GM21515 (cell line): ENCODE data around the gene ZNF771.

ENCODE experiments used
- ATAC-seq: cut with Tn5 transposase; IDR thresholded peaks from one replicate; pipeline ENCODE4 v1.9.1; 2021; ENCODE audit not compliant: unreplicated experiment

The ZNF771 gene

GRCh38 chr16:30407102-30407803 lies at the start of gene ZNF771:
Gene ZNF771, plus strand, starts transcription at chr16:30407606. Its CDS starts 448 bp downstream, at chr16:30408054.
- peak; percentile 68 for ATAC-seq

- no peak for ATAC-seq
These were observed 49.5 kb upstream of the ZNF771 start for GRCh38 chr16:30357715-30358576.

- ATAC-seq, result no peak
These were observed 48.8 kb upstream of the ZNF771 start for GRCh38 chr16:30358577-30358936.

DNA sequence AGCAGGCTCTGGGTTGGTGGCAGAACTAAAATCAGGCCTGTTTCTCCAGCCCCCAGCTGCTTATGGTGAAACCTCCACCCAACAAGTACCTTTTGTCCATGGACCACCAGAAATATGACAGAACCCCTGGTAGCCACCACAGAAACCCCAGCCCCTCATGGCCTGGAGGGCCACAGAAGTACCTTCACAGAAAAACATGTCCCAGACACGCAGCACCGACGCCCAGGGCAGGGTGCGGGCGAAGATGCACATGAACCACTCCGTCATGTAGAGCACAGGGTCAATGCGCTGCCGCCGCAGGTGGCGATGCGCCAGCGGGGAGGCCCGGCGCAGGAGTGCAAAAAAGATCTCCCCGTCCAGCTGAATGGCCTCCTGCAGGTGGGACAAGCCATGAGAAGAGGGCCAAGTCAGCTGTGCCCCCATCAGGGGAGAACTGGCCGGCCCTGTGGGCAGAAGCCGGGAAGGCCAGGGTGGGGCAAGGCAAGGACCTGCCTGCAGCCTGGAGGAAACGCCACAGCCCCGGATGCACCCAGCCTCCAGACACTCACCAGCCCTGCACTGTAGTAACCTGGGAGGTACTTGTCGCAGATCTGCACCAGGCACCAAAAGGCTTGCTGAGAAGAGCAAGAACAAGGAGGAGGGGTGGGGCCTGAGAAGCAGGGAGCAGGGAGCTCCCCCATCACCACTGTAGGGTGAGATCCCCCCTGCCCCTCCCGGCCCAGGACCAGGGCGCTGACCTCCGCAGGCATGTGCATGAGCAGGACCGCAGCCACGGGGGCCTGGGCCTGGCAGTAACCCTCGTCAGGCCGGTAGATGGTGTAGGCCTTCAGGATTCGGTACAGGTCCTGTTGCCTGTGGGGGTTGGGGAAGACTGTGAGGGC lies 48.2 kb upstream of the ZNF771 start:
- ATAC-seq, result no peak

DNA sequence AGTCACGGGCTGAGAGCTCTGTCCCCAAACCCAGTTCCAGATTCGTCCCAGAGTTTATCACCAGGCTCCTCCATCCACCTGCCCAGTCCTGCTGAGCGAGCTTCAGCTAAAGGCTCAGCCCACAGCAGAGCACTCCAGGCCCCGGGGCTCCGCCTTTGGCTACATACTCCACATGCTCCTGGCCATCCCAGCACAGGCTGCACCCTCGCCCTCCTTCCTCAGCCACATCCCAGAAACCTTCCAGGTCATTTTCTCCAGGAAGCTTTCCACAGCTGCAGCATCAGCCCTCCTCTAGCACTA lies 47.6 kb upstream of the ZNF771 start:
- no peak for ATAC-seq

- no peak for ATAC-seq
These were observed 46.2 kb upstream of the ZNF771 start for GRCh38 chr16:30361180-30361579.

DNA sequence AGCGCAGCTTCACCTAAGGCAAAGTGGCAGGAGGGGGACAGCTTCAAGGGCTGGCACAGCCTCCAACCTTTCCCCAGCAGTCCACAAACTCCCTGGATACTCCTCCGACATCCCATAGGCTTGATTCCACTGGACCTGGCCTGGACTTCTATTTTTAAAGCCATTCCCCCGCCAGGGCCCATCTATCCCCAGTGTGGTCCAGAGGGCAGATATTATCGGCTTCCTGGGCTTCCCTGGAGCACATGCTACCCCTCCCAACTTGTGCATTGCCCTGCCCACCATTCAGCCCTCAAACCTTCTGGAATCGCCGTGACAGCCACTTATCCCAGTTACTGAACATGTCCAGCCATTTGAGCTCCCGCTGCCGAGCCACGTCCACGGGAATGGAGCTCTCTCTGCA lies 42.2 kb upstream of the ZNF771 start:
- ATAC-seq, result no peak

- no peak for ATAC-seq
These were observed 40.9 kb upstream of the ZNF771 start for GRCh38 chr16:30366511-30366910.

GRCh38 chr16:30367349-30368009 lies 39.9 kb upstream of the ZNF771 start:
- no peak for ATAC-seq

DNA sequence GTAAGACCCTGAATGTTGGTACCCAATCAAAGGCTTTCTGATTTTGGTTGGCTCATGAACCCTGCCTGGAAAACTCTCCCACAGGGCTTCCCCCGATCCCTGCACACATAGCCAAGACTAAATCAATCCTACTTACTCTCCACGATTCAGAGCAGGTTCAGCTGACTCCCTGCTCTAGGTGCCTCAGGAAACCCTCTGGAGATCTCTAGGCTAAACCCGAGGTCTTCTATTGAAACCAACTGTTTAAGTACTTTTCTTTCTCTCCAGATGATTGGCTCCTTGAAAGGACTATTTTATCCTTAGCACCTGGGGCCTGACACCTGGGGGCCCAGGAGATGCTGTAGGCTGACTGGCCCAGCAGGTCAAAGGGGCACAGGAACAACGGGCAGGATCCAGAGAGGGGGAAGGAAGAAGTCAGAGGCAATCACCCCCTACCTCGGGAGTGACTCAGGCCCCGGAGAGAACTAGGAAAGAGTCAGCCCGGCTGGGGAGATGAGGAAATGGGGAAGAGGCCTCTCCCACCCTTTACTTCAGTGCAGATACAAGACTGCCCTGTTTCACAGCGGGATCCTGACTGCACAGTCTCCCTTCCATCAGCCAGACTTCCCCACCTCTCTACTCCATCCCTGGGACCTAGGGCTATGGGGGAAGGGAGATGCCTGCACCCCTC lies 39.1 kb upstream of the ZNF771 start:
- no peak for ATAC-seq

DNA sequence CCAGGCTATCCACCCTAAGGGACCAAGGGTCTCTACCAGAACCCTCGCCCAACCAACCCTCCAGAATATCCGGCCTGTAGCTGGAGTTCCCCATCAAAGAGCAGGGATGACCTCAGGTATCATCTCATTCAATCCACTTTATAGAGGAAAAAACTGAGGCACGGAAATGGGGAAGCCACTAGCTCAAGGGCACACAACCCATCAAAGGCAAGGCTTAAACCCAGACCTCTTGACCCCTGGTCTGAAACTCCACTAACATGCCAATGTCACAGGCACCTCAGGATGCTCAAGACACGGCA lies 38.7 kb upstream of the ZNF771 start:
- ATAC-seq, result no peak

DNA sequence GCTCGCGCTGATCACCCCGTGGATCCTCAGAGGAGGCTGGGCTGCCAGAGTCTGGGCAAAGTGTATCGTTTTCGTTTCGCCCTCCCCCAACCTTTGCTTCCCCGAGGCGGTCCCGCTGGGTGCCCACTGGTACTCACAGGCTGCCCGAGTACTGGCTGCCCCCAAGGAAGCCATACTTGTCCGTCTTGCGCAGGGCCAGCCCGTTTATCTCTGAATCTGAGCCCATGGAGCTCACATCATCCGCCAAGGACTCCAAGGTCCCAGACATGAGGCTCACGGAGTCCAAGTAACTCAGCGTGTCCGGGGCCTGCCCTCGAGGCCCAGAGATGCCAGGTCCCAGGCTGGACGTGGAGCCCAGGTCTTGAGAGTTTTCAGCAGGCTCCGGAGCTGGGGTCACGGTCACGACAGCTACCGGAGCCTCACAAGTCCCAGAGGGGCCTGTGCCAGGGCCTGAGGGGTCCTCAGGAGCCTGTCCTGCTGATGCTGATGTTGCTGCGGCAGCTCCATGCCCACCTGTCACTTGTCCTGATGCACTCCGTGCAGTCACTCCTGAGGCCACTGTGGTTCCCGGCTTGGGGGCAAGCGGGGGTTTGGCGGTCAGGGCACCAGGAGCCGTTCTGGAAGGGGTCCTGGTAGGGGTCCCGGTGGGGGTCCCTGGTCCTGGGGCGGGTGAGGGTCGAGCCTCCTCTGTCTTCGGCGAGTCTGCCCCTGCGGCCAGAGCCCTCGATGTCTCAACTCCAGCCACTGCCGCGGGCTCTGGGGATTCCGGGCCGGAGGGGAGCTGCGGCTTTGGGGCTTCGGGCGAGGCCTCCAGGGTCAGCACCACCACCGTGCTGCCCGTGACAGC lies 38.1 kb upstream of the ZNF771 start:
- no peak for ATAC-seq

GRCh38 chr16:30369938-30370455 lies 37.4 kb upstream of the ZNF771 start:
- peak; percentile 6 for ATAC-seq

DNA sequence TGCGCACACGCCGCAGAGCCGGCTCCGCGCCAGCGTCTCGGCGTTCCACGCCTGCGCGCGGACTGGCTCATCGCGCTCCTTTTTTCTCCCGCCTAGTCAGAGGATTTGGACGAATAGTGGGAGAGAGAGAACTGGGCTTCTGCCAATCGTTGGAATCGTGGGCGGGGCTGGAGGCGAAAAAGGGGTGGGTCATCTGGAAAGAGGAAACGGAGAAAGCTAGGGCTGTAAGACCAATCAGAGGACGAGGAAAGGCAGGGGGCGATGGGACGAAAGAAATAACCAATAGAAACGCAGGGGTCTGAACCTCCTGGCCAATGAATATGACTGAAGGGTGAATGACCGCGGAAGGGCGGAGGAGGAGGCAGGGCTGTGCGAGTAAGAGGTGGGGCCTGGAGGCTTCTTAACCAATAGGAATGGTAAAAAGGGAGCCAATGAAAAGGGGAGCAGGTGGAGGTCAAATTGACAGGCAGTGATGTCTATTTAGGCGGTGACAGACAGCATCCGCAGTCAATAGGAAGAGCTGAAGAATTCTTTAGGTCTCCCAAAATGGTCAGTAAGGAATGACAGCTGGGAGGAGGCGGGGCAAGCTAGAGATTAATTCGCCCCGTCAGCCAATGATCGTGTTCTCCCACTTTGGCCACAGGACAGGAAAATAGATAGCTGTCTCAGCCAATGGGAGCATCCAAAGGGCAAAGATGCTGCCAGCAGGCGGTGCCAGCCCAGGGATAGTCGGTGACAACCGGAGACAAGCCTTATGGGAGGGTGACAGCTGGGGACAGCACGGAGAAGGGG lies 36.8 kb upstream of the ZNF771 start, which contains the start of gene TBC1D10B:
TSS of gene TBC1D10B (minus strand) at position 39 of the 792 bp plus-strand sequence. CDS start 311 bp downstream, outside the sequence.
- ATAC-seq, result peak; percentile 73

DNA sequence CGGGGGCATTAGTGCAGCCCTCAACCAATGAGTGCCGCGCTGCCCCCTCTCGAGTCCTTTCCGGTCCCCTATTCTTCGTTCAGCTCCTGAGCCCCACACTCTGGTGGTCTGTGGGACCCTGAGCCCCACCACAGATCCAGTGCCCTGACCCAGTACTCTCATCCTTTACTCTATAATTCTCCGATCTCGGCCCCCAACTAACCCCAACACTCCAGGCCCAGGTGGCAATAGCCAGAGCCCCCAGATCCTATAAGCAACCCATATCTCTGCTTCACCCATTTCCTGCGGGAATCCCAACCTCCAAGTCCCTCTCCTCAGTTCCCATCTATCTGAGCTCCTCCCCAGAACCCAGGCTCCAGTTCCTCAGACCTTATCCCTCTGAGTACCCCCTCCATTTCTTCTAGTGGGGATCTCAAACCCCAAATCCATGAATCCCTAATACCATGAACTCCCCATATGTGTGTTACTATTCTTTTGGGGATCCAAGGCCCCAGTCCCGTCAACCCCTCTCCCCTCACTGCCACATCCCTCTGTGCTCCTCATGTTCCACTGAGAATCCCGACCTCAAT lies 36.1 kb upstream of the ZNF771 start:
- no peak for ATAC-seq

- ATAC-seq, result no peak
These were observed 35.2 kb upstream of the ZNF771 start for GRCh38 chr16:30372038-30372712.

- no peak for ATAC-seq
These were observed 34.7 kb upstream of the ZNF771 start for GRCh38 chr16:30372725-30373124.

GRCh38 chr16:30374538-30374937 lies 32.9 kb upstream of the ZNF771 start, which contains the start of gene MYL11:
Gene MYL11, plus strand, starts transcription at chr16:30374802. Its CDS starts 56 bp downstream, at chr16:30374858.
- ATAC-seq, result no peak
